ENCODE results near the gene ATF6. TPM values are rescaled to one million over a fixed set of nuclear protein-coding genes. Genes with fewer than 3 reads are reported as not detected.

The ATF6 gene
- total and polyA plus RNA-seq, 2 of the 8 experiments (the other 6 are each of a cell fraction or from before 2014, with no cell fraction given), result 4.6 to 10.0 TPM

GRCh38 chr1:161970036-161970435 lies 203.9 kb downstream of the ATF6 start (continued):
- TF ChIP-seq, protein P1, sequence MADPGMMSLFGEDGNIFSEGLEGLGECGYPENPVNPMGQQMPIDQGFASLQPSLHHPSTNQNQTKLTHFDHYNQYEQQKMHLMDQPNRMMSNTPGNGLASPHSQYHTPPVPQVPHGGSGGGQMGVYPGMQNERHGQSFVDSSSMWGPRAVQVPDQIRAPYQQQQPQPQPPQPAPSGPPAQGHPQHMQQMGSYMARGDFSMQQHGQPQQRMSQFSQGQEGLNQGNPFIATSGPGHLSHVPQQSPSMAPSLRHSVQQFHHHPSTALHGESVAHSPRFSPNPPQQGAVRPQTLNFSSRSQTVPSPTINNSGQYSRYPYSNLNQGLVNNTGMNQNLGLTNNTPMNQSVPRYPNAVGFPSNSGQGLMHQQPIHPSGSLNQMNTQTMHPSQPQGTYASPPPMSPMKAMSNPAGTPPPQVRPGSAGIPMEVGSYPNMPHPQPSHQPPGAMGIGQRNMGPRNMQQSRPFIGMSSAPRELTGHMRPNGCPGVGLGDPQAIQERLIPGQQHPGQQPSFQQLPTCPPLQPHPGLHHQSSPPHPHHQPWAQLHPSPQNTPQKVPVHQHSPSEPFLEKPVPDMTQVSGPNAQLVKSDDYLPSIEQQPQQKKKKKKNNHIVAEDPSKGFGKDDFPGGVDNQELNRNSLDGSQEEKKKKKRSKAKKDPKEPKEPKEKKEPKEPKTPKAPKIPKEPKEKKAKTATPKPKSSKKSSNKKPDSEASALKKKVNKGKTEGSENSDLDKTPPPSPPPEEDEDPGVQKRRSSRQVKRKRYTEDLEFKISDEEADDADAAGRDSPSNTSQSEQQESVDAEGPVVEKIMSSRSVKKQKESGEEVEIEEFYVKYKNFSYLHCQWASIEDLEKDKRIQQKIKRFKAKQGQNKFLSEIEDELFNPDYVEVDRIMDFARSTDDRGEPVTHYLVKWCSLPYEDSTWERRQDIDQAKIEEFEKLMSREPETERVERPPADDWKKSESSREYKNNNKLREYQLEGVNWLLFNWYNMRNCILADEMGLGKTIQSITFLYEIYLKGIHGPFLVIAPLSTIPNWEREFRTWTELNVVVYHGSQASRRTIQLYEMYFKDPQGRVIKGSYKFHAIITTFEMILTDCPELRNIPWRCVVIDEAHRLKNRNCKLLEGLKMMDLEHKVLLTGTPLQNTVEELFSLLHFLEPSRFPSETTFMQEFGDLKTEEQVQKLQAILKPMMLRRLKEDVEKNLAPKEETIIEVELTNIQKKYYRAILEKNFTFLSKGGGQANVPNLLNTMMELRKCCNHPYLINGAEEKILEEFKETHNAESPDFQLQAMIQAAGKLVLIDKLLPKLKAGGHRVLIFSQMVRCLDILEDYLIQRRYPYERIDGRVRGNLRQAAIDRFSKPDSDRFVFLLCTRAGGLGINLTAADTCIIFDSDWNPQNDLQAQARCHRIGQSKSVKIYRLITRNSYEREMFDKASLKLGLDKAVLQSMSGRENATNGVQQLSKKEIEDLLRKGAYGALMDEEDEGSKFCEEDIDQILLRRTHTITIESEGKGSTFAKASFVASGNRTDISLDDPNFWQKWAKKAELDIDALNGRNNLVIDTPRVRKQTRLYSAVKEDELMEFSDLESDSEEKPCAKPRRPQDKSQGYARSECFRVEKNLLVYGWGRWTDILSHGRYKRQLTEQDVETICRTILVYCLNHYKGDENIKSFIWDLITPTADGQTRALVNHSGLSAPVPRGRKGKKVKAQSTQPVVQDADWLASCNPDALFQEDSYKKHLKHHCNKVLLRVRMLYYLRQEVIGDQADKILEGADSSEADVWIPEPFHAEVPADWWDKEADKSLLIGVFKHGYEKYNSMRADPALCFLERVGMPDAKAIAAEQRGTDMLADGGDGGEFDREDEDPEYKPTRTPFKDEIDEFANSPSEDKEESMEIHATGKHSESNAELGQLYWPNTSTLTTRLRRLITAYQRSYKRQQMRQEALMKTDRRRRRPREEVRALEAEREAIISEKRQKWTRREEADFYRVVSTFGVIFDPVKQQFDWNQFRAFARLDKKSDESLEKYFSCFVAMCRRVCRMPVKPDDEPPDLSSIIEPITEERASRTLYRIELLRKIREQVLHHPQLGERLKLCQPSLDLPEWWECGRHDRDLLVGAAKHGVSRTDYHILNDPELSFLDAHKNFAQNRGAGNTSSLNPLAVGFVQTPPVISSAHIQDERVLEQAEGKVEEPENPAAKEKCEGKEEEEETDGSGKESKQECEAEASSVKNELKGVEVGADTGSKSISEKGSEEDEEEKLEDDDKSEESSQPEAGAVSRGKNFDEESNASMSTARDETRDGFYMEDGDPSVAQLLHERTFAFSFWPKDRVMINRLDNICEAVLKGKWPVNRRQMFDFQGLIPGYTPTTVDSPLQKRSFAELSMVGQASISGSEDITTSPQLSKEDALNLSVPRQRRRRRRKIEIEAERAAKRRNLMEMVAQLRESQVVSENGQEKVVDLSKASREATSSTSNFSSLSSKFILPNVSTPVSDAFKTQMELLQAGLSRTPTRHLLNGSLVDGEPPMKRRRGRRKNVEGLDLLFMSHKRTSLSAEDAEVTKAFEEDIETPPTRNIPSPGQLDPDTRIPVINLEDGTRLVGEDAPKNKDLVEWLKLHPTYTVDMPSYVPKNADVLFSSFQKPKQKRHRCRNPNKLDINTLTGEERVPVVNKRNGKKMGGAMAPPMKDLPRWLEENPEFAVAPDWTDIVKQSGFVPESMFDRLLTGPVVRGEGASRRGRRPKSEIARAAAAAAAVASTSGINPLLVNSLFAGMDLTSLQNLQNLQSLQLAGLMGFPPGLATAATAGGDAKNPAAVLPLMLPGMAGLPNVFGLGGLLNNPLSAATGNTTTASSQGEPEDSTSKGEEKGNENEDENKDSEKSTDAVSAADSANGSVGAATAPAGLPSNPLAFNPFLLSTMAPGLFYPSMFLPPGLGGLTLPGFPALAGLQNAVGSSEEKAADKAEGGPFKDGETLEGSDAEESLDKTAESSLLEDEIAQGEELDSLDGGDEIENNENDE (IDR thresholded peaks at IDR 0.05; ENCODE audit: insufficient replicate concordance, low read length), result no peak
- TF ChIP-seq, protein P2, sequence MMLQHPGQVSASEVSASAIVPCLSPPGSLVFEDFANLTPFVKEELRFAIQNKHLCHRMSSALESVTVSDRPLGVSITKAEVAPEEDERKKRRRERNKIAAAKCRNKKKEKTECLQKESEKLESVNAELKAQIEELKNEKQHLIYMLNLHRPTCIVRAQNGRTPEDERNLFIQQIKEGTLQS (IDR thresholded peaks at IDR 0.05; ENCODE audit: insufficient read depth, low read depth, low read length), result no peak
- TF ChIP-seq CTBP2 (IDR thresholded peaks at IDR 0.05; ENCODE audit: borderline replicate concordance, insufficient read depth, insufficient read length, low read length) (no peak), CREB1 (IDR thresholded peaks at IDR 0.05) (no peak), EGR1 (IDR thresholded peaks at IDR 0.05; ENCODE audit: borderline replicate concordance, low read depth, low read length) (no peak)

Measured in H1 (cell line).